H9 (cell line): ENCODE data around the gene HOXB6. TPM values are rescaled to one million over a fixed set of nuclear protein-coding genes. Genes with fewer than 3 reads are reported as not detected.

Source experiments
- DNase-seq: peaks from one replicate; pipeline ENCODE4 v3.0.0-alpha.2; 2017
- H2AFZ ChIP-seq: one replicate; pipeline ENCODE4 v1.6.1; 2013; ENCODE audit warnings: mild to moderate bottlenecking, low read length, control low read depth, moderate library complexity
- H2AK5ac ChIP-seq: 2 replicates; pipeline ENCODE4 v1.6.1; 2013; ENCODE audit warnings: low read length, control low read depth, mixed read lengths; ENCODE audit not compliant: insufficient read length
- H2BK120ac ChIP-seq: one replicate; pipeline ENCODE4 v1.6.1; 2013; ENCODE audit warnings: low read depth, mild to moderate bottlenecking, low read length, control low read depth, inconsistent platforms; ENCODE audit not compliant: poor library complexity, severe bottlenecking
- H2BK12ac ChIP-seq: 2 replicates; pipeline ENCODE4 v1.6.1; 2013; ENCODE audit warnings: low read length, control low read depth, mixed read lengths, low read depth; ENCODE audit not compliant: insufficient read length
- H2BK15ac ChIP-seq: 2 replicates; pipeline ENCODE4 v1.6.1; 2013; ENCODE audit warnings: low read depth, low read length, control low read depth
- H2BK20ac ChIP-seq: one replicate; pipeline ENCODE4 v1.6.1; 2013; ENCODE audit warnings: low read depth, mild to moderate bottlenecking, low read length, control low read depth, inconsistent platforms; ENCODE audit not compliant: poor library complexity, severe bottlenecking
- H2BK5ac ChIP-seq: 2 replicates; pipeline ENCODE4 v1.6.1; 2013; ENCODE audit warnings: low read length, control low read depth, mixed read lengths; ENCODE audit not compliant: insufficient read length
- H3K14ac ChIP-seq: 2 replicates; pipeline ENCODE4 v1.6.1; 2013; ENCODE audit warnings: low read length, control low read depth; ENCODE audit not compliant: insufficient read depth
- H3K18ac ChIP-seq: 2 replicates; pipeline ENCODE4 v1.6.1; 2013; ENCODE audit warnings: low read depth, mild to moderate bottlenecking, mixed read lengths, low read length, control low read depth; ENCODE audit not compliant: insufficient read length
- H3K23ac ChIP-seq: 2 replicates; pipeline ENCODE4 v1.6.1; 2013; ENCODE audit warnings: low read length, control low read depth, mixed read lengths, low read depth; ENCODE audit not compliant: insufficient read length
- H3K23me2 ChIP-seq: 2 replicates; pipeline ENCODE4 v1.6.1; 2013; ENCODE audit warnings: low read depth, mild to moderate bottlenecking, mixed read lengths, low read length, control low read depth; ENCODE audit not compliant: insufficient read length, poor library complexity, severe bottlenecking
- H3K27ac ChIP-seq: 2 replicates; pipeline ENCODE4 v1.5.1; 2013; ENCODE audit warnings: low read length, control low read depth, mixed read lengths, low read depth; ENCODE audit not compliant: insufficient read length
- H3K27me3 ChIP-seq: 2 replicates; pipeline ENCODE4 v1.6.1; 2013; ENCODE audit warnings: low read length, control low read depth, inconsistent platforms; ENCODE audit not compliant: insufficient read depth
- H3K4ac ChIP-seq: 2 replicates; pipeline ENCODE4 v1.6.1; 2013; ENCODE audit warnings: low read depth, mild to moderate bottlenecking, control low read depth, inconsistent platforms, low read length, moderate library complexity
- H3K4me1 ChIP-seq: 2 replicates; pipeline ENCODE4 v1.6.1; 2013; ENCODE audit warnings: low read length, control low read depth, inconsistent platforms; ENCODE audit not compliant: insufficient read depth
- H3K4me2 ChIP-seq: 2 replicates; pipeline ENCODE4 v1.6.1; 2013; ENCODE audit warnings: low read length, control low read depth, mixed read lengths; ENCODE audit not compliant: insufficient read length, insufficient read depth
- H3K56ac ChIP-seq: 2 replicates; pipeline ENCODE4 v1.6.1; 2013; ENCODE audit warnings: low read depth, mild to moderate bottlenecking, mixed read lengths, low read length, control low read depth; ENCODE audit not compliant: insufficient read length
- H3K79me1 ChIP-seq: 2 replicates; pipeline ENCODE4 v1.6.1; 2013; ENCODE audit warnings: low read depth, mild to moderate bottlenecking, moderate library complexity, low read length, control low read depth, inconsistent platforms; ENCODE audit not compliant: insufficient read depth, poor library complexity, severe bottlenecking
- H3K79me2 ChIP-seq: 2 replicates; pipeline ENCODE4 v1.6.1; 2013; ENCODE audit warnings: low read length, control low read depth, inconsistent platforms; ENCODE audit not compliant: insufficient read depth
- H3K9ac ChIP-seq: 2 replicates; pipeline ENCODE4 v1.6.1; 2013; ENCODE audit warnings: low read length, control low read depth, mixed read lengths; ENCODE audit not compliant: insufficient read length; ENCODE audit errors: extremely low read depth
- H3K9me3 ChIP-seq: one replicate; pipeline ENCODE4 v1.6.1; 2013; ENCODE audit warnings: low read depth, low read length, inconsistent platforms; ENCODE audit not compliant: control insufficient read depth
- H3T11ph ChIP-seq: one replicate; pipeline ENCODE4 v1.6.1; 2013; ENCODE audit warnings: mild to moderate bottlenecking, low read length, control low read depth, inconsistent platforms
- H4K20me1 ChIP-seq: one replicate; pipeline ENCODE4 v1.6.1; 2013; ENCODE audit not compliant: control insufficient read depth, insufficient read length, insufficient read depth
- H4K5ac ChIP-seq: 2 replicates; pipeline ENCODE4 v1.6.1; 2013; ENCODE audit warnings: low read depth, mild to moderate bottlenecking, mixed read lengths, low read length, control low read depth; ENCODE audit not compliant: insufficient read length
- H4K8ac ChIP-seq: replicated peaks from 2 replicates; pipeline ENCODE4 v1.6.1; 2013; ENCODE audit warnings: low read length, control low read depth, mixed read lengths, low read depth; ENCODE audit not compliant: insufficient read length
- H4K91ac ChIP-seq: 2 replicates; pipeline ENCODE4 v1.6.1; 2013; ENCODE audit warnings: low read depth, mild to moderate bottlenecking, moderate library complexity, mixed read lengths, low read length, control low read depth; ENCODE audit not compliant: insufficient read length
- H3K27ac Mint-ChIP-seq, 3 experiments: 2 replicates in 2 of 3; 3 replicates in 1 of 3; pipeline ENCODE4 v1.8.0; 2020 to 2021; ENCODE audit warnings: mixed read lengths in 3 of 3, mild to moderate bottlenecking in 1 of 3, moderate library complexity in 1 of 3
- H3K27me3 Mint-ChIP-seq: 2 replicates; pipeline ENCODE4 v1.8.0; 2021; ENCODE audit warnings: low read depth, mild to moderate bottlenecking, moderate library complexity, mixed read lengths
- H3K36me3 Mint-ChIP-seq, 3 experiments: 2 replicates in 2 of 3; 3 replicates in 1 of 3; pipeline ENCODE4 v1.8.0; 2020 to 2021; ENCODE audit warnings: low read depth in 3 of 3, mixed read lengths in 3 of 3; ENCODE audit not compliant: insufficient read depth in 1 of 3
- H3K4me1 Mint-ChIP-seq, 2 experiments: 2 replicates each; pipeline ENCODE4 v1.8.0; 2020; ENCODE audit warnings: mixed read lengths in 2 of 2
- H3K4me3 Mint-ChIP-seq, 2 experiments: 2 replicates in 1 of 2; 3 replicates in 1 of 2; pipeline ENCODE4 v1.8.0; 2020 to 2021; ENCODE audit warnings: mild to moderate bottlenecking in 2 of 2, mixed read lengths in 2 of 2, moderate library complexity in 1 of 2
- H3K9me3 Mint-ChIP-seq, 2 experiments: 2 replicates in 1 of 2; 3 replicates in 1 of 2; pipeline ENCODE4 v1.8.0; 2020; ENCODE audit warnings: mild to moderate bottlenecking in 2 of 2, mixed read lengths in 2 of 2, moderate library complexity in 1 of 2
- WGBS: extraction: QIAGEN DNeasy Blood & Tissue Kit; methylation state at CpG from one replicate; pipeline ENCODE4 v1.1.7; 2013; ENCODE audit warnings: missing lambda C conversion rate, low lambda C conversion rate, mixed read lengths; ENCODE audit not compliant: insufficient read length; ENCODE audit errors: extremely low coverage; 5-methylcytosine and 5-hydroxymethylcytosine counted together
- total RNA-seq: library from RNA; stranded (reverse); gene quantifications from 2 replicates; pipeline ENCODE4 v1.2.1, GENCODE V29; 2021
- TF ChIP-seq, protein P1 (sequence below): fragments of 200-600 bp; sonication (generic); conservative IDR thresholded peaks from 3 replicates; pipeline ENCODE4 v1.8.0; 2021; ENCODE audit warnings: antibody characterized with exemption, mild to moderate bottlenecking

The HOXB6 gene
- total RNA-seq, 1 experiment from 2014 or later = not detected

DNA sequence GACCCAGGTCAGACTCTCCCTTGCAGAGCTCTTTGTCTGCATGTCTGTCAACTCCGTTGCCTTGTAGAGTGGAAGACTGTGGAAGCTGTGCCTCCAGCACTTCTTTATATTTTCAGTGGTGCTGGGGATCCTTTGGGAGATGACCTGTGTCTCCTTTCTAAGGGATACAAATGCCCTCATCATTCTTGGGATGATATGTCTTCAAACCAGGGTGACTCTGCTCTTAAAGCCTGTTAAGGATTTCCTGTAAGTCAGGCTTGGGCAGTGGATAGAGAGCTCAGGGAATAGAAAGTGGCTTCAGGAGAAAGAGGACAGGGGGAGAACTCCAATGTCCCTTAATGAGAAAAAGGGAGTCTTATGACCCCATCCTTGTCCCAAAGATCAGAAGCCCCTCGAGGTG, 16.3 kb downstream of the HOXB6 start:
- Histone ChIP-seq H2BK15ac (no peak overlapping the region), H2BK20ac (no peak overlapping the region), H3K9me3 (no peaks in the 10 kb centered on the region), H3K27me3 (peaks cover 100% of the 10 kb centered on the region), H2BK12ac (no peak overlapping the region), H2AFZ (no peak overlapping the region), H3K14ac (no peak overlapping the region), H4K20me1 (no peaks in the 10 kb centered on the region), H3K79me2 (no peaks in the 10 kb centered on the region), H3K4me1 (no peaks in the 10 kb centered on the region), H3K27ac (no peak overlapping the region), H3K23ac (no peak overlapping the region), H2AK5ac (no peak overlapping the region), H3K4me2 (no peak overlapping the region), H4K8ac (no peak overlapping the region), H3K18ac (no peak overlapping the region), H4K91ac (no peak overlapping the region), H3K4ac (no peak overlapping the region), H3K79me1 (no peaks in the 10 kb centered on the region), H3K56ac (no peak overlapping the region), H2BK5ac (no peak overlapping the region), H3T11ph (no peak overlapping the region), H4K5ac (no peak overlapping the region), H3K9ac (no peak overlapping the region), H3K23me2 (peaks cover 3% of the 10 kb centered on the region), H2BK120ac (no peak overlapping the region)
- Mint-ChIP-seq H3K4me3 (no peak overlapping the region), H3K27ac (no peak overlapping the region), H3K9me3 (peaks cover 7 to 14% of the 10 kb centered on the region in 2 experiments; a peak in 3 of 5 replicates), H3K4me1 (peaks cover 13 to 27% of the 10 kb centered on the region in 2 experiments), H3K27me3 (peaks cover 100% of the 10 kb centered on the region), H3K36me3 (no peaks in the 10 kb centered on the region; a peak in 1 of 7 replicates)
- DNase-seq = no peak
- TF ChIP-seq, protein P1, sequence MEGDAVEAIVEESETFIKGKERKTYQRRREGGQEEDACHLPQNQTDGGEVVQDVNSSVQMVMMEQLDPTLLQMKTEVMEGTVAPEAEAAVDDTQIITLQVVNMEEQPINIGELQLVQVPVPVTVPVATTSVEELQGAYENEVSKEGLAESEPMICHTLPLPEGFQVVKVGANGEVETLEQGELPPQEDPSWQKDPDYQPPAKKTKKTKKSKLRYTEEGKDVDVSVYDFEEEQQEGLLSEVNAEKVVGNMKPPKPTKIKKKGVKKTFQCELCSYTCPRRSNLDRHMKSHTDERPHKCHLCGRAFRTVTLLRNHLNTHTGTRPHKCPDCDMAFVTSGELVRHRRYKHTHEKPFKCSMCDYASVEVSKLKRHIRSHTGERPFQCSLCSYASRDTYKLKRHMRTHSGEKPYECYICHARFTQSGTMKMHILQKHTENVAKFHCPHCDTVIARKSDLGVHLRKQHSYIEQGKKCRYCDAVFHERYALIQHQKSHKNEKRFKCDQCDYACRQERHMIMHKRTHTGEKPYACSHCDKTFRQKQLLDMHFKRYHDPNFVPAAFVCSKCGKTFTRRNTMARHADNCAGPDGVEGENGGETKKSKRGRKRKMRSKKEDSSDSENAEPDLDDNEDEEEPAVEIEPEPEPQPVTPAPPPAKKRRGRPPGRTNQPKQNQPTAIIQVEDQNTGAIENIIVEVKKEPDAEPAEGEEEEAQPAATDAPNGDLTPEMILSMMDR = no peak
- no CpG with 5 or more reads among the region's 2 CpGs for WGBS
